LNCaP clone FGC (cell line): ENCODE data around the gene TMEM187.

Experiments used
- DNase-seq: peaks from one replicate; pipeline ENCODE4 v3.0.0-alpha.2; 2011; ENCODE audit warnings: low read depth
- H3K4me3 ChIP-seq: 2 replicates; pipeline ENCODE4 v1.5.1; 2011; ENCODE audit warnings: mild to moderate bottlenecking, low read depth, low read length, control low read depth
- TF ChIP-seq, protein P1 (sequence below): IDR thresholded peaks from 2 replicates; pipeline ENCODE4 v1.5.1; 2012; ENCODE audit warnings: mild to moderate bottlenecking; ENCODE audit not compliant: control insufficient read depth, insufficient read depth; ENCODE audit errors: extremely low read depth

TMEM187 gene

DNA sequence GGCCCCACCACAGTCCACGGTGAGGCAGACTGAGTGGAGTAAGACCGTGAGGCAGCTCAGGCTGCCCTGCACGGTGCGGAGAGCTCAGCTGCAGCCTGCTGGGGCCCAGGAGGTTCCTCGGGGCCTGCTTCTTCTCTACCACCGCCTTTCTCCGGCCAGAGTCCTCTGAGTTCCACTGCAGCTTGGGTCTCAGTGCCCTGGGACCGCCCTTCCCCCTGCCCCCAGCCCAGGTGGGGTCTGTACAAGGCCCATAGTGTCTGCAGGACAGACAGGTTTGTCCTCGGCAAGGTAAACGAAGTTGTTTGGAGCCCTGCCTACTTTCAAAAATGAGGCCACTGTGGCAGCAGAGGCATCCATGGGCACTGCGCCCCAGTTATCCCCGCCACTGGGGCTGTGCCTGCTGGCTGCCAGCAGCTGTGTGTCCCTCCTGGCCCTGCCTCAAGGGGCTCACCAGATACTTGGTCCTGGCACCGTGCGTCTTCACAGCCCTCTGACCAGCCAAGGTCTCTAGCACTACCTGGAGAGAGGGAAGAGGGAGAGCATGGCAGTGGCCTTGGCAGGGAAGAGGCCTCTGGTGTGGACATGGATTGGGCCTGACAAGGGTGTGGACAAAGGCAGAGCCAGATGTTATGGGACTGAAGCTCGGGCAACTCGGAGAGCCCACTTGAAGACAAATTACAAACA, 43.2 kb downstream of the TMEM187 start:
- TF ChIP-seq, protein P1, sequence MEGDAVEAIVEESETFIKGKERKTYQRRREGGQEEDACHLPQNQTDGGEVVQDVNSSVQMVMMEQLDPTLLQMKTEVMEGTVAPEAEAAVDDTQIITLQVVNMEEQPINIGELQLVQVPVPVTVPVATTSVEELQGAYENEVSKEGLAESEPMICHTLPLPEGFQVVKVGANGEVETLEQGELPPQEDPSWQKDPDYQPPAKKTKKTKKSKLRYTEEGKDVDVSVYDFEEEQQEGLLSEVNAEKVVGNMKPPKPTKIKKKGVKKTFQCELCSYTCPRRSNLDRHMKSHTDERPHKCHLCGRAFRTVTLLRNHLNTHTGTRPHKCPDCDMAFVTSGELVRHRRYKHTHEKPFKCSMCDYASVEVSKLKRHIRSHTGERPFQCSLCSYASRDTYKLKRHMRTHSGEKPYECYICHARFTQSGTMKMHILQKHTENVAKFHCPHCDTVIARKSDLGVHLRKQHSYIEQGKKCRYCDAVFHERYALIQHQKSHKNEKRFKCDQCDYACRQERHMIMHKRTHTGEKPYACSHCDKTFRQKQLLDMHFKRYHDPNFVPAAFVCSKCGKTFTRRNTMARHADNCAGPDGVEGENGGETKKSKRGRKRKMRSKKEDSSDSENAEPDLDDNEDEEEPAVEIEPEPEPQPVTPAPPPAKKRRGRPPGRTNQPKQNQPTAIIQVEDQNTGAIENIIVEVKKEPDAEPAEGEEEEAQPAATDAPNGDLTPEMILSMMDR = no peak
- DNase-seq = no peak
- H3K4me3 ChIP-seq = no peak overlapping the region

DNA sequence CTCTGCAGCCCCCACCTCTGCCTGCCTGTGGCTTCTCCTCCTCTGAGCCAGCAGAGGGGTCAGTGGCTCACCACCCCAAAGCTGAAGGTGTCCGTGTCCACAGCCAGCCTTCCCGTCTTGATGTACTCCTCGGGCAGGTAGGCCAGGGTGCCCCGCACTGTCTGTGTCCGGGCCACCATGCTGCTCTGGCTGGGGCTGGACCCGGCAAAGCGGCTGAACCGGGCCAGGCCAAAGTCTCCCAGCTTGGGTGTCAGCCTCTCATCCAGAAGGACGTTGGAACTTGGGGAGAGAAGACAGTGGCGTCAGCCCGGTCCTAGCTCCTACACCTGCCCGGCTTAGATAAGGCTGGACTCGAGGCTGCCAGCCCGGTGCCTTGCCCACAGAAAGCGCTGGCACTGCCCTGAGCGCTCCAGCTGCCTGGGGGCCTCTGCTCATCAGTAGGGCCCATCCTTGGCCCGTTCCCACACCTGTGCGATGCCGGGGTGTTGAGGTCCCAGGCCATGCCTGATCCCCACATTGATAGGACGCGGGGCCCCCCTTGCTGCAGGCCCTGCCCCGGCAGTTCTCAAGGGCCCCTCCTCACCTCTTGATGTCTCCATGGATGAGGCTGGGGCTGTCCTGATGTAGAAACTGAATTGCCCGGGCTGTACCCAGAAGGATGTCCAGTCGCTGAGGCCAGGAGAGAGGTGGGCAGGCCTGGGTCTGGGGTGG, 44.0 kb downstream of the TMEM187 start:
- no peak overlapping the region for H3K4me3 ChIP-seq
- TF ChIP-seq, protein P1 = no peak
- no peak for DNase-seq

DNA sequence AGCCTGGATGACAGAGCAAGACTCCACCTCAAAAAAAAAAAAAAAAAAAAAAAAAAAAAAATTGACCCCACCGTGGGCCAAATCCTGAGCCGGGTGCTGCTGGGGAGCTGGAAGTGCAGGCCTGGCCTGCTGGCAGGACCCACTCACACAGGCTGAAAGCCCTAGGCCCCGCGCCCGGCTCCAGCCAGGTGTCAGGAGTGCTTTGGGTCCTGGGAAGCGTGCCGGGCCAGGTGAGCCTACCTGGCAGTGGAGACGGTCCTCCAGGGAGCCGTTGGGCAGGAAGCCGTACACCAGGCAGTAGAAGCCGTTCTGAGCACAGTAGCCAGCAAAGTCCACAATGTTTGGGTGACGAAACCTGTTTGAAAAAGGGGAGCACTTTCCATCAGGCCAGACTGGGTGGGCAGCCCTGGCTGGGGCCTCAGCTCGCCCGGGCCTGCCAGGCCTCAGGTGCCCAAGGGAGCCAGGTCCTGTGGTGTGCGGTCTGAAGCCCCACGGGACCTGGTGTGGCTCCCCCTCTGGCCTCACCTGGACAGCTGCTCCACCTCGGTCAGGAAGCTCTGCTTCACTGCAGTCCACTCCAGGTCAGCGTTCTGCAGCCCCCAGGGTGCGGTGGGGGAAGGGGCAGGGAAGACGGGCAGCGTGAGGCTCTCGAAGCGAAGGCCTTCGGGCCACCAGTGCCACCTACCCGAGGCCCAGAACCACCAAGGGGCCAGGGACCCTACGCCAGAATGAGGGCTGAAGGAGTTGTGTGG, 45.4 kb downstream of the TMEM187 start:
- TF ChIP-seq, protein P1 = 0 out of 2 replicates have a peak, but pooled peaks have one; percentile 2
- H3K4me3 ChIP-seq = peak overlapping the region; percentile 66
- DNase-seq = no peak

DNA sequence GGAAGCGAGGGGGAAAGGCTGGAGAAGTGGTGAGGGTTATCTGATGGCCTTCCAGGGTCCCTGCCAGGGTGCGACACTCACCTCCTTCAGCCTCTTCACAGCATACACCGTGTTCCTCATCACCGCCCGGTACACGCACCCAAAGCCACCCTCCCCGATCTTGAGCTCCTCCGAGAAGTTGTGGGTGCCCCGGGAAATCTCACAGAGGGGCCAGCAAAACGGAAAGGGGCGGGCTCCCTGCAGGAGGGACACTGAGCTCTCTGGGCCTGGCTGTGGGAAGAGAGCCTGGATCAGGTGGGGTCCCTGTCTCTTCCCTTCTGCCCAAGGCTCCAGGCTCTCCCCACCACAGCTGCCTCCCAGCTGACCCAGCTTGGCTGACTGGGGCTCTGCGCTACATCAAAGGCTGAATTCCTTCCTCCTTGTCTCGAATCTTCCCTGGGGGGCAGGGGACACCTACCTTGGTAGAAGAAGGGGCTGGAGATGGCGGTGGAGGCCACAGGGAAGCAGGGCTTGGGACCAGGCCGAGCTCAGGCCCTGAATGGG, 46.0 kb downstream of the TMEM187 start:
- DNase-seq = no peak
- TF ChIP-seq, protein P1 = no peak
- H3K4me3 ChIP-seq = peak overlapping the region; percentile 66

DNA sequence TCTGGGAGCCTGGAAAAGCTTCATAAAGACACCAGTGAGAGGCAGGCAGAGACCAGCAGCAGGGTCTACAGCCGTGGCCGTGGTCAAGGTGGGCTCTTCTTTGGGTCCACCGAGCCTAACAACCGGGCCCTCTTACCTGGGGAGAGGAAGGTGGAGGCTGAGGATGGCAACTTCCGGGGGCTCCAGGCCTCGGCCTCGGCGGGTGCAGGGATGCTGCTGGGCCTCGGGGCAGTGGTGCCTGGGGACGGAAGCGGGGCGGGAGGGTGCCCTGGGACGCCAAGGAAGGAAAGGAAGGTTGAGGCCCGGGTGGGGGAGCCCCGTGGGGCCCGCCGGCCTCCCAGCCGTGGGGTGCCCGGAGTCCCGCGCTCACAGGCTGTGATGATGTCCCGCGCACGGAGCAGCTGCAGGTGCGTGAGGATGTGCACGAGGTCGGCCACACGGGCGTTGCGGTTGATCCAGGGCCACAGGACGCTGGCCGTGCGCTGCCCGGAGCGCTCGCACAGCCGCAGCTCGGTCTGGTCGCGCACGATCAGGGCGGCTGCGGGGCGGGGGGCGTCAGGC, 46.6 kb downstream of the TMEM187 start:
- peak overlapping the region; percentile 66 for H3K4me3 ChIP-seq
- DNase-seq = no peak
- TF ChIP-seq, protein P1 = no peak

DNA sequence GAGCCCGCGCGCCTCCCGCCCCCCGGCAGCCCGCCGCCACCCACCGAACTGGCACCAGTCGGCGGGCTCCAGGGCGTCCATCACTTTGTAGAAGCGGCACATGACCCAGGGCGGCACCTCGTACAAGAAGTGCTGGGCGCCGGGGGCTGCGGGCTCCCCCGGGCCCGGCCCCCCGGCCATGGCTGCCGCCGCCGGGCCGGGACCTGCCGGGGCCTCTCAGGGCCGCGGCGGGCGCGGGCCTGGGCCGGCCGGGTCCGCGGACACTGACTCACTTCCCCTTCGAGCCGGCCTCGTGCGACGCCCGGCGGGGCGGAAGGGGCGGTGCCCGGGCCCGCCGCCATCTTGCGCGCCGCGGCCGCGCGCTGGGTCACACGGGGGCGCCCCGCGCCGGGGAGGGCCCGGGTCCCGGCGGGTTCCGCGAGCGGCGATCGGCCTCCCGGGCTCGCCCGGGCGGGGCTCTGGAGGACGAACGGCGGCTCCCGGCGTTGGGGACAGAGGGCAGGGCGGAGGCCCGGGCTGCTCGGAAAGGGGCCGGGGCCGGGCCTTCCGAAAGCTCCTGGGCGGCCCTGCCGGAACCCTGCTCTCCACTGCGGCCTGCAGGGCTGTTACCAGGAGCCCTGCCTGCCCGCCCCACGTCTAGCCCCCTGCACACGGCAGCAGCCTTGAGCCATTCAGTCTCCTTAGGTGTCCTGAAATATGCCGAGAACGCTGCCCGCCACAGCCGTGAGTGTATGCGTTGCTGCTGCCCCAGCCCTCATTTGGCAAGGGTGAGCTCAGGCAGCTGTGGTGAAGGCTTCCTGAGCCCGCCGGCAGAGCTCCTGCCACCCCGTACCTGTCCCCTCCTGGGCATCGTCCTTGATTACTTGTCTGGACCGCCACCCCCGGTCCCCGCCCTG, 47.3 kb downstream of the TMEM187 start, which contains the start of gene IRAK1:
Gene IRAK1 (minus strand): TSS at position 270 of the 896 bp plus-strand sequence. CDS start 90 bp downstream, at position 180.
- H3K4me3 ChIP-seq = peak within 1 kb of the TSS; percentile 66
- TF ChIP-seq, protein P1 = peak; percentile 24; the same call in 1 of the 2 replicates
- DNase-seq = no peak
